HepG2 (cell line): ENCODE results near the gene ARFGAP1. TPM values are rescaled to one million over a fixed set of nuclear protein-coding genes. Genes with fewer than 3 reads are reported as not detected.
A peak's percentile ranks its signal among the peaks of the same experiment; 100 is the strongest.

Source experiments
- ATAC-seq: fragments of 200-7000 bp; cut with Tn5 transposase; 3 replicates; pipeline ENCODE4 v1.9.1; 2020; ENCODE audit warnings: mild to moderate bottlenecking, moderate library complexity
- BruUV-seq: library from RNA; stranded (reverse); fragments of 400-500 nt; replicated peaks from 2 replicates; lab custom pipeline; 2021; lab: Mats Ljungman, UMichigan
- CTCF ChIA-PET: fragments of 300-600 bp; formaldehyde crosslinking; extraction: SDS; loops from one replicate; lab custom pipeline; 2021; ENCODE audit warnings: low total read pairs, inconsistent platforms, low intra/inter-chr PET ratio; lab: Yijun Ruan, JAX
- POLR2A ChIA-PET: fragments of 350-600 bp; sonication (Branson Sonifier 250); formaldehyde crosslinking; loops from one replicate; lab custom pipeline; 2020; ENCODE audit warnings: antibody characterized with exemption, inconsistent platforms; lab: Yijun Ruan, JAX
- DNase-seq: peaks from one replicate; pipeline ENCODE4 v3.0.0-alpha.2; 2015; ENCODE audit warnings: low spot score
- FAIRE-seq: peaks from 3 replicates; lab custom pipeline; 2011; peaks lifted over from hg19 to GRCh38; lab: Jason Lieb, UNC
- H2AFZ ChIP-seq: one replicate; pipeline ENCODE4 v1.6.1; 2011; ENCODE audit warnings: low read length, inconsistent platforms
- H3K27ac ChIP-seq: fragments of 300-600 bp; 3 replicates; pipeline ENCODE4 v1.8.0; 2011; ENCODE audit warnings: mixed run types, mild to moderate bottlenecking, mixed read lengths, low read length, inconsistent platforms; ENCODE audit not compliant: insufficient read depth; ENCODE audit errors: extremely low read length
- H3K27me3 ChIP-seq, 2 experiments: fragments of 200-600 bp in 1 of 2; 2 replicates in 1 of 2; 3 replicates in 1 of 2; pipeline versions ENCODE4 v1.6.0 to v1.8.0; 2011; ENCODE audit warnings: low read length in 2 of 2, mild to moderate bottlenecking in 2 of 2, moderate library complexity in 2 of 2, inconsistent platforms in 1 of 2; ENCODE audit not compliant: insufficient read depth in 2 of 2, control insufficient read depth in 1 of 2
- H3K36me3 ChIP-seq, 2 experiments: fragments of 200-600 bp in 1 of 2; replicated peaks in 1 of 2; 2 replicates in 1 of 2; 3 replicates in 1 of 2; pipeline versions ENCODE4 v1.5.1 to v1.8.0; 2011; ENCODE audit warnings: low read length in 2 of 2, inconsistent platforms in 1 of 2; ENCODE audit not compliant: insufficient read depth in 2 of 2, control insufficient read depth in 1 of 2
- H3K4me1 ChIP-seq: 2 replicates; pipeline ENCODE4 v1.5.1; 2012; ENCODE audit warnings: low read length, inconsistent platforms; ENCODE audit not compliant: insufficient read depth
- H3K4me2 ChIP-seq: 2 replicates; pipeline ENCODE4 v1.6.0; 2011; ENCODE audit warnings: low read depth, low read length, inconsistent platforms
- H3K4me3 ChIP-seq, 3 experiments: fragments of 200-600 bp in 1 of 3; sonication (generic), shearing (Covaris generic) in 1 of 3; replicated peaks in 1 of 3; 2 replicates each; pipeline ENCODE4 v1.5.1; 2011 to 2016; ENCODE audit warnings: low read length in 3 of 3, inconsistent platforms in 2 of 3, low read depth in 2 of 3, mild to moderate bottlenecking in 2 of 3, control low read depth in 1 of 3, mixed read lengths in 1 of 3; ENCODE audit not compliant: insufficient read depth in 1 of 3
- H3K79me2 ChIP-seq: one replicate; pipeline ENCODE4 v1.6.1; 2011; ENCODE audit warnings: low read length, inconsistent platforms; ENCODE audit not compliant: insufficient read depth
- H3K9ac ChIP-seq: 2 replicates; pipeline ENCODE4 v1.6.0; 2011; ENCODE audit warnings: mild to moderate bottlenecking, low read depth, low read length, inconsistent platforms; ENCODE audit not compliant: insufficient read depth
- H3K9me3 ChIP-seq: 2 replicates; pipeline ENCODE4 v1.5.1; 2012; ENCODE audit warnings: mild to moderate bottlenecking, low read length
- H4K20me1 ChIP-seq: 2 replicates; pipeline ENCODE4 v1.6.0; 2011; ENCODE audit warnings: inconsistent platforms, mild to moderate bottlenecking, low read length, moderate library complexity; ENCODE audit not compliant: insufficient read depth
- AGO1 ChIP-seq: fragments of 200-400 bp; formaldehyde crosslinking; IDR thresholded peaks from 2 replicates; pipeline ENCODE4 v1.6.1; 2017; ENCODE audit warnings: mild to moderate bottlenecking, low read depth, low read length, moderate library complexity; ENCODE audit not compliant: poor library complexity, severe bottlenecking
- AGO2 ChIP-seq: fragments of 200-400 bp; formaldehyde crosslinking; optimal IDR thresholded peaks from 2 replicates; pipeline ENCODE3; 2017; ENCODE audit warnings: mild to moderate bottlenecking, low read depth, low read length, moderate library complexity
- AKAP8 ChIP-seq: sonication (generic); formaldehyde crosslinking; IDR thresholded peaks from 2 replicates; pipeline ENCODE4 v1.5.1; 2020; ENCODE audit warnings: mild to moderate bottlenecking, missing genetic modification reagents
- BRD4 ChIP-seq: sonication (generic); formaldehyde crosslinking; IDR thresholded peaks from 2 replicates; pipeline ENCODE4 v1.4.0; 2020; ENCODE audit warnings: missing genetic modification reagents
- GFI1 ChIP-seq: sonication (generic); formaldehyde crosslinking; IDR thresholded peaks from 2 replicates; pipeline ENCODE4 v1.5.0; 2020; ENCODE audit warnings: missing genetic modification reagents, mild to moderate bottlenecking, borderline replicate concordance
- MZF1 ChIP-seq: sonication (generic); formaldehyde crosslinking; IDR thresholded peaks from 2 replicates; pipeline ENCODE4 v1.8.1; 2023; ENCODE audit warnings: mild to moderate bottlenecking, missing genetic modification reagents, borderline replicate concordance
- NCOA5 ChIP-seq: sonication (generic); formaldehyde crosslinking; IDR thresholded peaks from 2 replicates; pipeline ENCODE4 v1.4.0; 2020; ENCODE audit warnings: missing genetic modification reagents
- NFIB ChIP-seq: sonication (generic); formaldehyde crosslinking; IDR thresholded peaks from 2 replicates; pipeline ENCODE4 v1.9.0; 2021; ENCODE audit warnings: missing genetic modification reagents, mild to moderate bottlenecking, borderline replicate concordance
- POLR2G ChIP-seq: fragments of 200-400 bp; formaldehyde crosslinking; IDR thresholded peaks from 2 replicates; pipeline ENCODE4 v1.6.1; 2018; ENCODE audit warnings: mild to moderate bottlenecking, low read depth, low read length, moderate library complexity
- PRPF4 ChIP-seq: fragments of 200-400 bp; formaldehyde crosslinking; IDR thresholded peaks from 2 replicates; pipeline ENCODE4 v1.6.1; 2016; ENCODE audit warnings: low read length, low read depth; ENCODE audit not compliant: poor library complexity, severe bottlenecking
- ZBTB21 ChIP-seq: sonication (generic); formaldehyde crosslinking; IDR thresholded peaks from 2 replicates; pipeline ENCODE4 v1.4.0; 2020; ENCODE audit warnings: missing genetic modification reagents
- ZFP37 ChIP-seq: sonication (generic); formaldehyde crosslinking; IDR thresholded peaks from 2 replicates; pipeline ENCODE4 v1.4.0; 2020; ENCODE audit warnings: missing genetic modification reagents, borderline replicate concordance
- ZNF274 ChIP-seq: sonication (generic); formaldehyde crosslinking; IDR thresholded peaks from 2 replicates; pipeline ENCODE4 v1.5.1; 2020; ENCODE audit warnings: mild to moderate bottlenecking, missing genetic modification reagents
- ZNF350 ChIP-seq: sonication (generic); formaldehyde crosslinking; IDR thresholded peaks from 2 replicates; pipeline ENCODE4 v1.4.0; 2020; ENCODE audit warnings: mild to moderate bottlenecking, low read depth, missing genetic modification reagents, borderline replicate concordance
- ZNF747 ChIP-seq: sonication (generic); formaldehyde crosslinking; IDR thresholded peaks from 2 replicates; pipeline ENCODE4 v1.8.1; 2023; ENCODE audit warnings: missing genetic modification reagents, mild to moderate bottlenecking, borderline replicate concordance
- ZSCAN30 ChIP-seq: sonication (generic); formaldehyde crosslinking; IDR thresholded peaks from 2 replicates; pipeline ENCODE4 v1.5.0; 2020; ENCODE audit warnings: mild to moderate bottlenecking, missing genetic modification reagents
- WGBS: methylation state at CpG from one replicate; pipeline ENCODE4 v1.1.6; 2017; ENCODE audit warnings: low lambda C conversion rate; 5-methylcytosine and 5-hydroxymethylcytosine counted together
- in situ Hi-C: cut with HindIII; loops from 2 replicates; pipeline ENCODE4 v1.10.0; 2017; ENCODE audit warnings: low pct_unique_long_range_greater_than_20kb; ENCODE audit not compliant: extremely low pct_ligation_motif_present
- intact Hi-C: fragments of 100-400 bp; cut with micrococcal nuclease; formaldehyde crosslinking; loops from one replicate; pipeline ENCODE4 v1.10.0; 2022; ENCODE audit not compliant: unreplicated experiment
- polyA plus RNA-seq, 8 experiments: library from polyadenylated mRNA; depleted of rRNA in 3 of 8; stranded (reverse) in 7 of 8; unstranded in 1 of 8; fragments of >200 nt; fragmentation: Illumina TruSeq in 4 of 8; extraction: Trizol in 4 of 8; gene quantifications; 2 replicates each; pipeline versions ENCODE4 v1.2.1 to v1.2.3, GENCODE V29; 2011 to 2016; ENCODE audit warnings: low read depth in 4 of 8, missing spikeins in 1 of 8, mixed read lengths in 1 of 8; ENCODE audit not compliant: insufficient read depth in 1 of 8
- total RNA-seq, 5 experiments: library from RNA; depleted of rRNA; stranded (reverse); fragments of >200 nt; fragmentation: Illumina TruSeq; extraction: Trizol; gene quantifications; 2 replicates each; pipeline ENCODE4 v1.2.3, GENCODE V29; 2016; ENCODE audit warnings: low read depth in 1 of 5
- TF ChIP-seq, protein P1 (sequence below): sonication (generic); formaldehyde crosslinking; IDR thresholded peaks from 2 replicates; pipeline ENCODE4 v1.8.1; 2022; ENCODE audit warnings: mild to moderate bottlenecking, missing genetic modification reagents
- TF ChIP-seq, protein P2 (sequence below): sonication (generic); formaldehyde crosslinking; IDR thresholded peaks from 2 replicates; pipeline ENCODE4 v1.4.0; 2020; ENCODE audit warnings: missing genetic modification reagents, borderline replicate concordance
- TF ChIP-seq, protein P3 (sequence below): sonication (generic); formaldehyde crosslinking; IDR thresholded peaks from 2 replicates; pipeline ENCODE4 v1.9.0; 2021; ENCODE audit warnings: missing genetic modification reagents, mild to moderate bottlenecking, borderline replicate concordance
- TF ChIP-seq, protein P4 (sequence below): sonication (generic); formaldehyde crosslinking; IDR thresholded peaks from 2 replicates; pipeline ENCODE4 v1.4.0; 2020; ENCODE audit warnings: missing genetic modification reagents

The ARFGAP1 gene
- total and polyA plus RNA-seq, 2 of the 13 experiments (the other 11 are each of a cell fraction or from before 2014, with no cell fraction given), result 132 TPM

DNA sequence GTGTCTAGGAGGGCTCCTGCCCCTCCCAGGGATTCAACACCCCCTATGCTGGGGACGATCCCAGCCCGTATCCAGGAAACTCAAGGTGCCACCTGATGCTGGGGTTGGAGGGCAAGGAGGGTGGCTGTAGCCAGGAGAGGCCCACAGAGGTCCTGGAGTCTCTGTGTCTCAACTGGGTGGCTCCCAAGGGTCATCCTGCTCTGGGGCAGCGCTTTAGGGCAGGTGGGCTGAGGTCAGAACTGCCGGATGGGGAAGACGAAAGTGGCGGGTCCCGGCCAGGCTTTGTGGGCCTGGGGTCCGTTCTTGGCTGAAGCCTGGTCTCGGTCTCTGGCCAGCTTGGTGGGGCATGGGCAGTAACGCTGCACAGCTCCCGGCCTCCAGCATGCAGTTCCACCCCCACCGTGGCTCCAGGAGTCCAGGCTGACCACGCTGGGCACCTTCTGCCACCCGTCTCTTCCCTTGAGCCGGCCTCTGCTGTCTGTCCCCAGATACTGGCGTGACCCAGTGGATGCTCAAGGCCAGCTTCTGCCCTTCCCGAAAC lies 17.6 kb downstream of the ARFGAP1 start:
- CTCF ChIA-PET, result interaction anchor here (1.5 kb wide), 1 partner anchor 107 kb away, joined by 4 read pairs; no protein-coding TSS in a partner anchor
- POLR2A ChIA-PET, result no interaction called here
- no peak for FAIRE-seq
- no peak overlapping the region for H3K4me3 ChIP-seq
- no TSS peak for BruUV-seq
- H4K20me1 ChIP-seq, result peaks cover 9% of the 10 kb centered on the region; the same call in 1 of the 2 replicates
- DNase-seq, result no peak
- no peak overlapping the region for H3K27ac ChIP-seq
- no peaks in the 10 kb centered on the region for H3K9me3 ChIP-seq
- WGBS, result 93% methylated on average over 17 of the region's 17 CpGs
- H3K9ac ChIP-seq, result no peak overlapping the region
- no peak overlapping the region for H2AFZ ChIP-seq
- in situ Hi-C loops, result no loop called here
- H3K36me3 ChIP-seq, result peaks cover 21 to 24% of the 10 kb centered on the region in 2 experiments
- peaks cover 15% of the 10 kb centered on the region for H3K4me1 ChIP-seq
- ATAC-seq, result no peak
- H3K4me2 ChIP-seq, result no peak overlapping the region
- H3K79me2 ChIP-seq, result no peaks in the 10 kb centered on the region
- intact Hi-C loops, result loop anchor here (5.0 kb wide), 2 partner anchors 68 to 108 kb away; no protein-coding TSS in a partner anchor
- H3K27me3 ChIP-seq, result peaks cover 6 to 30% of the 10 kb centered on the region in 2 experiments; a peak in 3 of 5 replicates
- TF ChIP-seq NFIB (CRISPR knock-in tag) (0 out of 2 replicates have a peak, but pooled peaks have one; percentile 13), ZFP37 (CRISPR knock-in tag) (0 out of 2 replicates have a peak, but pooled peaks have one; percentile 49), POLR2G (peak; percentile 52), GFI1 (CRISPR knock-in tag) (0 out of 2 replicates have a peak, but pooled peaks have one; percentile 23), PRPF4 (no peak), MZF1 (CRISPR knock-in tag) (no peak), ZNF350 (CRISPR knock-in tag) (no peak), AKAP8 (CRISPR knock-in tag) (peak; percentile 65; the same call in 1 of the 2 replicates), ZNF274 (CRISPR knock-in tag) (0 out of 2 replicates have a peak, but pooled peaks have one; percentile 0), ZSCAN30 (CRISPR knock-in tag) (no peak), ZNF747 (CRISPR knock-in tag) (peak; percentile 22; the same call in 1 of the 2 replicates), AGO2 (peak; percentile 62), BRD4 (peak; percentile 38; the same call in 1 of the 2 replicates), NCOA5 (CRISPR knock-in tag) (0 out of 2 replicates have a peak, but pooled peaks have one; percentile 28), AGO1 (peak; percentile 65), ZBTB21 (CRISPR knock-in tag) (no peak)
- TF ChIP-seq, protein P1, sequence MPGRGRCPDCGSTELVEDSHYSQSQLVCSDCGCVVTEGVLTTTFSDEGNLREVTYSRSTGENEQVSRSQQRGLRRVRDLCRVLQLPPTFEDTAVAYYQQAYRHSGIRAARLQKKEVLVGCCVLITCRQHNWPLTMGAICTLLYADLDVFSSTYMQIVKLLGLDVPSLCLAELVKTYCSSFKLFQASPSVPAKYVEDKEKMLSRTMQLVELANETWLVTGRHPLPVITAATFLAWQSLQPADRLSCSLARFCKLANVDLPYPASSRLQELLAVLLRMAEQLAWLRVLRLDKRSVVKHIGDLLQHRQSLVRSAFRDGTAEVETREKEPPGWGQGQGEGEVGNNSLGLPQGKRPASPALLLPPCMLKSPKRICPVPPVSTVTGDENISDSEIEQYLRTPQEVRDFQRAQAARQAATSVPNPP (CRISPR knock-in tag), result no peak
- TF ChIP-seq, protein P2, sequence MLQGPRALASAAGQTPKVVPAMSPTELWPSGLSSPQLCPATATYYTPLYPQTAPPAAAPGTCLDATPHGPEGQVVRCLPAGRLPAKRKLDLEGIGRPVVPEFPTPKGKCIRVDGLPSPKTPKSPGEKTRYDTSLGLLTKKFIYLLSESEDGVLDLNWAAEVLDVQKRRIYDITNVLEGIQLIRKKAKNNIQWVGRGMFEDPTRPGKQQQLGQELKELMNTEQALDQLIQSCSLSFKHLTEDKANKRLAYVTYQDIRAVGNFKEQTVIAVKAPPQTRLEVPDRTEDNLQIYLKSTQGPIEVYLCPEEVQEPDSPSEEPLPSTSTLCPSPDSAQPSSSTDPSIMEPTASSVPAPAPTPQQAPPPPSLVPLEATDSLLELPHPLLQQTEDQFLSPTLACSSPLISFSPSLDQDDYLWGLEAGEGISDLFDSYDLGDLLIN (CRISPR knock-in tag), result peak; percentile 66; the same call in 1 of the 2 replicates
- TF ChIP-seq, protein P3, sequence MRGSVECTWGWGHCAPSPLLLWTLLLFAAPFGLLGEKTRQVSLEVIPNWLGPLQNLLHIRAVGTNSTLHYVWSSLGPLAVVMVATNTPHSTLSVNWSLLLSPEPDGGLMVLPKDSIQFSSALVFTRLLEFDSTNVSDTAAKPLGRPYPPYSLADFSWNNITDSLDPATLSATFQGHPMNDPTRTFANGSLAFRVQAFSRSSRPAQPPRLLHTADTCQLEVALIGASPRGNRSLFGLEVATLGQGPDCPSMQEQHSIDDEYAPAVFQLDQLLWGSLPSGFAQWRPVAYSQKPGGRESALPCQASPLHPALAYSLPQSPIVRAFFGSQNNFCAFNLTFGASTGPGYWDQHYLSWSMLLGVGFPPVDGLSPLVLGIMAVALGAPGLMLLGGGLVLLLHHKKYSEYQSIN (CRISPR knock-in tag), result no peak
- TF ChIP-seq, protein P4, sequence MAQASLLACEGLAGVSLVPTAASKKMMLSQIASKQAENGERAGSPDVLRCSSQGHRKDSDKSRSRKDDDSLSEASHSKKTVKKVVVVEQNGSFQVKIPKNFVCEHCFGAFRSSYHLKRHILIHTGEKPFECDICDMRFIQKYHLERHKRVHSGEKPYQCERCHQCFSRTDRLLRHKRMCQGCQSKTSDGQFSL (CRISPR knock-in tag), result 0 out of 2 replicates have a peak, but pooled peaks have one; percentile 25
